Caco-2 (cell line): ENCODE measurements around the gene HYOU1. TPM values are rescaled to one million over a fixed set of nuclear protein-coding genes. Genes with fewer than 3 reads are reported as not detected.
"Not testable (repeated sequence)": the region's sequence is repeated elsewhere in the genome, so short reads cannot be mapped to it uniquely, and the experiment has no call there.

Experiments used
- BruUV-seq: library from RNA; stranded (reverse); fragments of 400-500 nt; replicated peaks from 2 replicates; lab custom pipeline; 2021; lab: Mats Ljungman, UMichigan
- CTCF ChIA-PET: fragments of 300-600 bp; sonication (Branson Sonifier 250); formaldehyde crosslinking; loops from one replicate; lab custom pipeline; 2022; ENCODE audit warnings: antibody characterized with exemption; lab: Charles Lee
- POLR2A ChIA-PET: fragments of 300-600 bp; sonication (Branson Sonifier 250); formaldehyde crosslinking; loops from one replicate; lab custom pipeline; 2022; ENCODE audit warnings: antibody characterized with exemption; lab: Charles Lee
- DNase-seq, 2 experiments: peaks; one replicate each; pipeline versions ENCODE4 v3.0.0 to v3.0.0-alpha.2; 2020 to 2022
- H3K27me3 ChIP-seq: replicated peaks from 2 replicates; pipeline ENCODE4 v1.6.0; 2011; ENCODE audit warnings: low read length; ENCODE audit not compliant: control insufficient read depth, insufficient read depth
- H3K36me3 ChIP-seq: 2 replicates; pipeline ENCODE4 v1.5.1; 2011; ENCODE audit warnings: low read length; ENCODE audit not compliant: control insufficient read depth, insufficient read depth
- H3K4me1 ChIP-seq: fragments of 250-450 bp; sonication (Bioruptor Pico); 2 replicates; pipeline ENCODE4 v1.5.1; 2020; ENCODE audit warnings: mild to moderate bottlenecking
- H3K4me3 ChIP-seq: 2 replicates; pipeline ENCODE4 v1.5.1; 2011; ENCODE audit warnings: low read depth, mild to moderate bottlenecking, control low read depth, low read length
- H3K9me3 ChIP-seq: fragments of 250-450 bp; sonication (Bioruptor Pico); 2 replicates; pipeline ENCODE4 v1.5.1; 2020; ENCODE audit warnings: mild to moderate bottlenecking, moderate library complexity
- H3K27ac Mint-ChIP-seq: one replicate; pipeline ENCODE4 v1.8.0; 2022; ENCODE audit warnings: mixed read lengths; ENCODE audit not compliant: unreplicated experiment
- H3K27me3 Mint-ChIP-seq: one replicate; pipeline ENCODE4 v1.8.0; 2022; ENCODE audit warnings: mixed read lengths; ENCODE audit not compliant: insufficient read depth, unreplicated experiment
- H3K36me3 Mint-ChIP-seq: one replicate; pipeline ENCODE4 v1.8.0; 2022; ENCODE audit warnings: mild to moderate bottlenecking, mixed read lengths; ENCODE audit not compliant: insufficient read depth, unreplicated experiment
- H3K4me1 Mint-ChIP-seq: one replicate; pipeline ENCODE4 v1.8.0; 2022; ENCODE audit warnings: low read depth, mixed read lengths; ENCODE audit not compliant: unreplicated experiment
- H3K4me3 Mint-ChIP-seq: one replicate; pipeline ENCODE4 v1.8.0; 2022; ENCODE audit warnings: mild to moderate bottlenecking, moderate library complexity, mixed read lengths; ENCODE audit not compliant: unreplicated experiment
- H3K9me3 Mint-ChIP-seq: one replicate; pipeline ENCODE4 v1.8.0; 2022; ENCODE audit warnings: mixed read lengths; ENCODE audit not compliant: unreplicated experiment
- CTCF ChIP-seq, 2 experiments: fragments of 200-600 bp in 1 of 2; IDR thresholded peaks; 1 replicate in 1 of 2; 2 replicates in 1 of 2; pipeline versions ENCODE4 v1.5.1 to v1.8.0; 2011 to 2022; ENCODE audit warnings: antibody characterized with exemption in 1 of 2, control low read depth in 1 of 2, inconsistent platforms in 1 of 2, low read depth in 1 of 2, low read length in 1 of 2, mild to moderate bottlenecking in 1 of 2, moderate library complexity in 1 of 2; ENCODE audit not compliant: insufficient read depth in 1 of 2, severe bottlenecking in 1 of 2, unreplicated experiment in 1 of 2
- intact Hi-C: fragments of 100-400 bp; cut with micrococcal nuclease; formaldehyde crosslinking; loops from one replicate; pipeline ENCODE4 v1.10.0; 2022; ENCODE audit not compliant: unreplicated experiment
- total RNA-seq: library from RNA; stranded (reverse); gene quantifications from 2 replicates; pipeline ENCODE4 v1.2.3, GENCODE V29; 2022

HYOU1 gene
- total RNA-seq, 1 experiment from 2014 or later: 366 TPM

- TF ChIP-seq CTCF (IDR thresholded peaks at IDR 0.05; ENCODE audit: insufficient read depth in 1 of 2, low read depth in 1 of 2, low read length in 1 of 2, severe bottlenecking in 1 of 2, unreplicated experiment in 1 of 2): peak; percentile 60 to 67
- CTCF ChIA-PET: interaction anchor here (0.6 to 1.0 kb wide), 3 partner anchors 17 to 121 kb away, joined by 3 read pairs; no protein-coding TSS in a partner anchor
- peak; percentile 65 to 68 for DNase-seq
- Histone ChIP-seq H3K4me1 (no peaks in the 10 kb centered on the region), H3K4me3 (no peak overlapping the region), H3K9me3 (no peaks in the 10 kb centered on the region), H3K36me3 (peaks cover 3% of the 10 kb centered on the region; the same call in 1 of the 2 replicates), H3K27me3 (no peaks in the 10 kb centered on the region)
- H3K27me3 Mint-ChIP-seq: no peaks in the 10 kb centered on the region
- H3K9me3 Mint-ChIP-seq: no peaks in the 10 kb centered on the region
- BruUV-seq: no TSS peak
- peaks cover 12% of the 10 kb centered on the region for H3K4me1 Mint-ChIP-seq
- POLR2A ChIA-PET: interaction anchor here (0.6 to 1.0 kb wide), 3 partner anchors 9 to 29 kb away, joined by 3 to 4 read pairs (median 3); partner anchors contain the start of gene HYOU1
- intact Hi-C loops: loop anchor here (1.0 kb wide), 1 partner anchor 132 kb away; no protein-coding TSS in a partner anchor
- H3K36me3 Mint-ChIP-seq: peaks cover 28% of the 10 kb centered on the region
- no peak overlapping the region for H3K27ac Mint-ChIP-seq
- H3K4me3 Mint-ChIP-seq: peak overlapping the region; percentile 46
These were observed 8.4 kb upstream of the HYOU1 start for GRCh38 chr11:119065369-119065768.

GRCh38 chr11:119062779-119063178 is 5.8 kb upstream of the HYOU1 start:
- BruUV-seq: no TSS peak
- no peak for TF ChIP-seq CTCF (IDR thresholded peaks at IDR 0.05; ENCODE audit: insufficient read depth in 1 of 2, low read depth in 1 of 2, low read length in 1 of 2, severe bottlenecking in 1 of 2, unreplicated experiment in 1 of 2)
- H3K4me1 Mint-ChIP-seq: peaks cover 20% of the 10 kb centered on the region
- POLR2A ChIA-PET: interaction anchor here (1.2 kb wide), 1 partner anchor 32 kb away, joined by 3 read pairs; a partner anchor contains a TSS
- H3K9me3 Mint-ChIP-seq: no peaks in the 10 kb centered on the region
- no peak overlapping the region for H3K27ac Mint-ChIP-seq
- Histone ChIP-seq H3K4me3 (no peak overlapping the region), H3K4me1 (peaks cover 5% of the 10 kb centered on the region; the same call in 1 of the 2 replicates), H3K9me3 (no peaks in the 10 kb centered on the region), H3K27me3 (no peaks in the 10 kb centered on the region), H3K36me3 (no peaks in the 10 kb centered on the region)
- CTCF ChIA-PET: no interaction called here
- DNase-seq: no peak
- H3K27me3 Mint-ChIP-seq: no peaks in the 10 kb centered on the region
- peaks cover 13% of the 10 kb centered on the region for H3K36me3 Mint-ChIP-seq
- intact Hi-C loops: no loop called here
- no peak overlapping the region for H3K4me3 Mint-ChIP-seq

GRCh38 chr11:119061256-119061655 is 4.3 kb upstream of the HYOU1 start:
- no peaks in the 10 kb centered on the region for H3K9me3 ChIP-seq
- no peak overlapping the region for H3K4me3 ChIP-seq
- Mint-ChIP-seq H3K9me3 (no peaks in the 10 kb centered on the region), H3K36me3 (peaks cover 12% of the 10 kb centered on the region), H3K4me3 (no peak overlapping the region), H3K27ac (no peak overlapping the region), H3K4me1 (peaks cover 12% of the 10 kb centered on the region), H3K27me3 (no peaks in the 10 kb centered on the region)
- H3K36me3 ChIP-seq: no peaks in the 10 kb centered on the region
- peaks cover 5% of the 10 kb centered on the region; the same call in 1 of the 2 replicates for H3K4me1 ChIP-seq
- ChIA-PET POLR2A (interaction anchor here (0.6 kb wide), 1 partner anchor 30 kb away, joined by 3 read pairs; no protein-coding TSS in a partner anchor), CTCF (no interaction called here)
- intact Hi-C loops: no loop called here
- TF ChIP-seq CTCF (IDR thresholded peaks at IDR 0.05; ENCODE audit: insufficient read depth in 1 of 2, low read depth in 1 of 2, low read length in 1 of 2, severe bottlenecking in 1 of 2, unreplicated experiment in 1 of 2): no peak
- BruUV-seq: no TSS peak
- no peaks in the 10 kb centered on the region for H3K27me3 ChIP-seq
- no peak for DNase-seq

- CTCF ChIA-PET, H3K4me3 ChIP-seq, H3K4me1 ChIP-seq, BruUV-seq, H3K9me3 ChIP-seq, intact Hi-C loops, POLR2A ChIA-PET, H3K36me3 ChIP-seq, H3K27ac Mint-ChIP-seq, DNase-seq, H3K9me3 Mint-ChIP-seq, H3K27me3 Mint-ChIP-seq, H3K27me3 ChIP-seq: not testable (repeated sequence)
- Mint-ChIP-seq H3K36me3 (peaks cover 34% of the 10 kb centered on the region), H3K4me3 (peak overlapping the region; percentile 88), H3K4me1 (peaks cover 20% of the 10 kb centered on the region)
These were observed 2.1 kb upstream of the HYOU1 start for GRCh38 chr11:119059128-119059527.
